IPS DF 6.9 (cell line): ENCODE data around the gene NDUFS8.

ENCODE experiments used
- DNase-seq: peaks from one replicate; pipeline ENCODE4 v3.0.0-alpha.2; 2013; ENCODE audit warnings: low read depth, low spot score
- H3K27ac ChIP-seq: one replicate; pipeline ENCODE4 v1.5.1; 2013; ENCODE audit warnings: low read length, control low read depth
- H3K27me3 ChIP-seq: 2 replicates; pipeline ENCODE4 v1.6.1; 2013; ENCODE audit warnings: mild to moderate bottlenecking, low read length; ENCODE audit not compliant: control insufficient read depth, insufficient read depth
- H3K36me3 ChIP-seq: 2 replicates; pipeline ENCODE4 v1.6.1; 2013; ENCODE audit warnings: low read length; ENCODE audit not compliant: control insufficient read depth, insufficient read depth
- H3K4me1 ChIP-seq: 2 replicates; pipeline ENCODE4 v1.6.1; 2013; ENCODE audit warnings: low read length; ENCODE audit not compliant: control insufficient read depth, insufficient read depth
- H3K4me3 ChIP-seq: 2 replicates; pipeline ENCODE4 v1.5.1; 2013; ENCODE audit warnings: mild to moderate bottlenecking, low read length
- H3K9me3 ChIP-seq: 2 replicates; pipeline ENCODE4 v1.6.1; 2013; ENCODE audit warnings: low read length, inconsistent platforms; ENCODE audit not compliant: control insufficient read depth, insufficient read depth
- WGBS: extraction: QIAGEN DNeasy Blood & Tissue Kit; methylation state at CpG from one replicate; pipeline ENCODE4 v1.1.7; 2013; ENCODE audit warnings: mixed read lengths, missing lambda C conversion rate; ENCODE audit not compliant: insufficient read length, insufficient coverage; 5-methylcytosine and 5-hydroxymethylcytosine counted together

NDUFS8 gene

GRCh38 chr11:68052137-68052873 is 21.8 kb downstream of the NDUFS8 start:
- H3K4me1 ChIP-seq = no peaks in the 10 kb centered on the region; the same call in 1 of the 2 replicates
- no peaks in the 10 kb centered on the region for H3K27me3 ChIP-seq
- no peak overlapping the region for H3K27ac ChIP-seq
- no peak overlapping the region for H3K4me3 ChIP-seq
- no peak for DNase-seq
- WGBS = no CpG with 5 or more reads among the region's 15 CpGs
- H3K36me3 ChIP-seq = peaks cover 12% of the 10 kb centered on the region
- H3K9me3 ChIP-seq = no peaks in the 10 kb centered on the region

GRCh38 chr11:68053117-68053516 is 22.6 kb downstream of the NDUFS8 start:
- H3K9me3 ChIP-seq = no peaks in the 10 kb centered on the region
- no peak for DNase-seq
- no peak overlapping the region for H3K4me3 ChIP-seq
- H3K36me3 ChIP-seq = peaks cover 12% of the 10 kb centered on the region
- no peaks in the 10 kb centered on the region; the same call in 1 of the 2 replicates for H3K4me1 ChIP-seq
- no peak overlapping the region for H3K27ac ChIP-seq
- H3K27me3 ChIP-seq = no peaks in the 10 kb centered on the region
- no CpG with 5 or more reads among the region's 9 CpGs for WGBS

GRCh38 chr11:68053981-68054812 is 23.7 kb downstream of the NDUFS8 start:
- no peak overlapping the region for H3K4me3 ChIP-seq
- peaks cover 12% of the 10 kb centered on the region for H3K36me3 ChIP-seq
- no peak for DNase-seq
- H3K27ac ChIP-seq = no peak overlapping the region
- no CpG with 5 or more reads among the region's 11 CpGs for WGBS
- H3K27me3 ChIP-seq = no peaks in the 10 kb centered on the region
- H3K4me1 ChIP-seq = no peaks in the 10 kb centered on the region; the same call in 1 of the 2 replicates
- H3K9me3 ChIP-seq = no peaks in the 10 kb centered on the region

- no peak for DNase-seq
- H3K27me3 ChIP-seq = no peaks in the 10 kb centered on the region
- H3K36me3 ChIP-seq = peaks cover 16% of the 10 kb centered on the region; the same call in 1 of the 2 replicates
- no CpG with 5 or more reads among the region's 12 CpGs for WGBS
- H3K4me1 ChIP-seq = no peaks in the 10 kb centered on the region
- H3K9me3 ChIP-seq = no peaks in the 10 kb centered on the region
- H3K4me3 ChIP-seq = no peak overlapping the region
- H3K27ac ChIP-seq = no peak overlapping the region
Observed at GRCh38 chr11:68056317-68057285, 26.1 kb downstream of the NDUFS8 start.

GRCh38 chr11:68057807-68058206 is 27.3 kb downstream of the NDUFS8 start:
- Histone ChIP-seq H3K36me3 (peaks cover 23% of the 10 kb centered on the region; the same call in 1 of the 2 replicates), H3K9me3 (no peaks in the 10 kb centered on the region), H3K27ac (no peak overlapping the region), H3K4me1 (no peaks in the 10 kb centered on the region), H3K4me3 (no peak overlapping the region), H3K27me3 (no peaks in the 10 kb centered on the region)
- no CpG with 5 or more reads among the region's 4 CpGs for WGBS
- no peak for DNase-seq

GRCh38 chr11:68061508-68061907 is 31.0 kb downstream of the NDUFS8 start:
- no peak for DNase-seq
- no CpG with 5 or more reads among the region's 7 CpGs for WGBS
- no peaks in the 10 kb centered on the region for H3K27me3 ChIP-seq
- no peaks in the 10 kb centered on the region for H3K4me1 ChIP-seq
- H3K9me3 ChIP-seq = no peaks in the 10 kb centered on the region
- no peak overlapping the region for H3K27ac ChIP-seq
- H3K4me3 ChIP-seq = no peak overlapping the region
- H3K36me3 ChIP-seq = peaks cover 26% of the 10 kb centered on the region; the same call in 1 of the 2 replicates

GRCh38 chr11:68064926-68065325 is 34.4 kb downstream of the NDUFS8 start:
- Histone ChIP-seq H3K36me3 (peaks cover 41% of the 10 kb centered on the region), H3K4me1 (no peaks in the 10 kb centered on the region), H3K27me3 (no peaks in the 10 kb centered on the region), H3K9me3 (no peaks in the 10 kb centered on the region), H3K27ac (no peak overlapping the region), H3K4me3 (no peak overlapping the region)
- WGBS = no CpG with 5 or more reads among the region's 2 CpGs
- DNase-seq = no peak

GRCh38 chr11:68065841-68066240 is 35.4 kb downstream of the NDUFS8 start:
- no peak overlapping the region for H3K4me3 ChIP-seq
- no peaks in the 10 kb centered on the region for H3K27me3 ChIP-seq
- no peaks in the 10 kb centered on the region for H3K9me3 ChIP-seq
- H3K27ac ChIP-seq = no peak overlapping the region
- no CpG with 5 or more reads among the region's 5 CpGs for WGBS
- H3K4me1 ChIP-seq = no peaks in the 10 kb centered on the region
- H3K36me3 ChIP-seq = peaks cover 46% of the 10 kb centered on the region
- DNase-seq = no peak

GRCh38 chr11:68066742-68067141 is 36.3 kb downstream of the NDUFS8 start:
- peaks cover 49% of the 10 kb centered on the region for H3K36me3 ChIP-seq
- H3K27ac ChIP-seq = no peak overlapping the region
- H3K27me3 ChIP-seq = no peaks in the 10 kb centered on the region
- no peaks in the 10 kb centered on the region for H3K4me1 ChIP-seq
- no peak for DNase-seq
- WGBS = no CpG with 5 or more reads among the region's 3 CpGs
- no peak overlapping the region for H3K4me3 ChIP-seq
- H3K9me3 ChIP-seq = no peaks in the 10 kb centered on the region

- DNase-seq = no peak
- H3K9me3 ChIP-seq = no peaks in the 10 kb centered on the region
- peaks cover 43% of the 10 kb centered on the region for H3K36me3 ChIP-seq
Observed at GRCh38 chr11:68067991-68068390, 37.5 kb downstream of the NDUFS8 start.

More at GRCh38 chr11:68067991-68068390, 37.5 kb downstream of the NDUFS8 start:
- no CpG with 5 or more reads among the region's 5 CpGs for WGBS
- H3K4me3 ChIP-seq = no peak overlapping the region
- H3K4me1 ChIP-seq = no peaks in the 10 kb centered on the region
- no peaks in the 10 kb centered on the region for H3K27me3 ChIP-seq
- no peak overlapping the region for H3K27ac ChIP-seq
